ENCODE measurements around the gene SPPL2B. TPM values are rescaled to one million over a fixed set of nuclear protein-coding genes. Genes with fewer than 3 reads are reported as not detected.

The SPPL2B gene
- total RNA-seq, 1 experiment from 2014 or later: 36.5 TPM

DNA sequence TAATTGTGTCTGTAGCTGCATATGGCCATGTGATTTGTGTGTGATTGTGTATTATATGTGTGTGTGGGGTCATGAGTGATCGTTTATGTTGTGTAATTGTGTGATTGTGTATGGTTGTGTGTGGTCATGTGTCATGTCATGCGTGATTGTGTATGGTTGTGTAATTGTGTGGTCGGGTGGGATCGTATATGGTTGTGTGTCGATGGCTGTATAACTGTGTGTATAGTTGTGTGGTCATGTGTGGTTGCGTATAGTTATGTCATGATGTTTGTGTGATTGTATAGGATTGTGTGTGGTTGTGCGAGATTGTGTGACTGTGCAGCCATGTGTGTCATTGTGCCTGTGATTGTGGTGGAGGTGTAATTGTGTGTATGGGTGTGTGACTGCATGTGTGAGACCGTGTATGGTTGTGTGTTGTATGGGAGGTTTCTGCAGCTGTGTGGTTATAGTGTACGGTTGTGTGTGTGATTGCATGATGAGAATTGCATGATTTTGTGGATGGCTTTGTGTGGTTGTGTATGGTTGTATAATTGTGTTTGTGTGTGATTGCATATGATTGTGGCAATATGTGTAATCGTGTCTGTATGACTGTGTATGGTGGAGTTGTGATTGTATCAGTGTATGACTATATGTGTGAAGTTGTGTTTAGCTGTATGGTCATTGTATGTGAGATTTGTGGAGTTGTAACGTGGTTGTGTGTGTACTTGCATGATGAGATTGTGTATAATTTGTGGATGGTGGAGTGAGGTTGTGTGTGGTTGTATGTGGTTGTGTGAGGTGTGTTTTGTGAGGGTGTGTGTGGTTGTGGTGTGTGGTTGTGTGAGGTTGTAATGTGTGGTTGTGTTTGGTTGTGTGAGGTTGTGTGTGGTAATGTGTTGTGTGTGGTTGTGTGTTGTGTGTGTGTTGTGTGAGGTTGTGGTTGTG is 33.8 kb downstream of the SPPL2B start:
- DNase-seq (ENCODE audit: low spot score): no peak
- in situ Hi-C loops (cut with HindIII; ENCODE audit: low sequenced_read_pairs): no loop called here

DNA sequence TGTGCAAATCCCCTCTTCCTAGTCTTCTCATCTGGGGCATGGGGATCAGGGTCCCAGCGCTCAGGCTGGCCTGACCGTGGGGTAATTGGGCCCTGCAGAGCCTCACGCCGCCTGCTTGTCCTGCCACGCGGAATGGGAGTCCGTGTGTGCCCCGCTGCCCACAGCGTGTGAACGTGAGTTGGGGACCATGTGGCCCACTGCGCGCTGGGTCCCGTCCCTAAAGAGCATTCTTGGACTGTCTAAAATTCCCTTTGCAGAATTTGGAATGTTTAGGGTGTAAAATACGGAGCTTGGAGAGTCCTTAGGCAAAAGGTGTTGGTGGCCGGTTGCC is 34.5 kb downstream of the SPPL2B start:
- no peak for DNase-seq (ENCODE audit: low spot score)
- in situ Hi-C loops (cut with HindIII; ENCODE audit: low sequenced_read_pairs): no loop called here

DNA sequence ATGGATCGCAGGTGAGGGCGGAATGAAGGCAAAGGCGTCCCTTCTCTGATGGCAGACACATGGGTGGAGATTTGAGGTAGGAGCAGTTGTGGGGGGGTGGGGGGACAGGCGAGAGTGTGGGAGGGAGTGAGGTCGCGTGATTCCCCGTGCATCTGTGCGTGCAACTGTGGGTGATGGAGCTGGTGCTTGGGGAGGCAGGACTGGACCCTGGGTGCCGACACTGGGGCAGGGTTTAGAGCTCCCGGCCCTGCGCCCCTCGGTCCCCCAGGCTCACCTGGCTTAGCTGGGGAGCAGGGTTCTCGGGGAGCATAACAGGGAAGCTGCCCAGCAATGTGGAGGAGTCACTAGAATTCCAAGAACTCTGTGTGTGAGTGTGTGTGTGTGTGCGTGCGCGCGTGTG is 34.9 kb downstream of the SPPL2B start:
- in situ Hi-C loops (cut with HindIII; ENCODE audit: low sequenced_read_pairs): no loop called here
- DNase-seq (ENCODE audit: low spot score): no peak

DNA sequence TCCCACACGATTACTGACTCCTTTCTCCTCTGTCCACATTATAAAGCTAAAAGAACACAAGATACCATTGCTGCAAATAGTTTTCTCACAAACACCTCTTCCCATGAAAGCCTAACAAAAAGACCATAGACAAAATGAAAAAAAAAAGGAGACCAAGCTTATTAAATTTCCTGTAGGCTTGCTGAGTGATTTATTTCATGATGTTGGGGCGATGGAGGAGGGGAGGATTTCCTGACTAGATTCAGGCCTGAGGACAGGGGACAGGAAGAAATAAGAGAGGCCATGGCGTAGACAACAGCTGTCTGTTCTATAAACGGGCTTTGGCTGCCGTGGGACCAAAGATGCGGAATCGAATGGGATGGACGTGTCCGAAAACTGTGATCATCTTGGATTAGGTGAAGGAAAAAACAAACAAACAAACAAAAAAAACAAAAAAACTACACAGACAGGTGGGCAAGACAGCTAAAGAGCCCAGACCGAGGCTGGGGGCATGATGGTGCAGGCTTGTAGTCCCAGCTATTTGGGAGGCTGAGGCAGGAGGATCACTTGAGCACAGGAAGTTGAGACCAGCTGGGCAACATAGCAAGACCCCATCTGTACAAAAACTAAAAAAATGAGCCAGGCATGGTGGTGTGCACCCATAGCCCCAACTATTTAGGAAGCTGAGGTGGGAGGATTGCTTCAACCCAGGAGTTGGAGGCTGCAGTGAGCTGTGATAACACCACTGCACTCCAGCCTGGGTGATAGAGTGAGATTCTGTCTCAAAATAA is 36.9 kb downstream of the SPPL2B start:
- DNase-seq (ENCODE audit: low spot score): no peak
- in situ Hi-C loops (cut with HindIII; ENCODE audit: low sequenced_read_pairs): no loop called here

DNA sequence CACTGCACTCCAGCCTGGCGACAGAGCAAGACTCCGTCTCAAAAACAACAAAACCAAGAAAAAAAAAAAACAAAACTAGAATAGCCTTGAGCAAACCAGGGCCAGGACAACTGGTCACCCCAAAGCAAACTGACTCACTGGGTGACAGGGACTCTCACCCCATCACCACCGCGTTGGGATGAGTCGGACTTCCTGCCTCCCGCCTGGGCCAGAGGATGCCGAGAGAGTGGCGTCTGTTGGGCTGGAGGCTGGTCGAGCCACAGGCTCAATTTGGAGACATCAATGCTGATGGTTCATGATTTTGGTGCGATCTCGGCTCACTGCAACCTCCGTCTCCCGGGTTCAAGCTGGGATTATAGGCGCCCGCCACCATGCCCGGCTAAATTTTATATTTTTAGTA is 43.2 kb downstream of the SPPL2B start:
- DNase-seq (ENCODE audit: low spot score): no peak
- in situ Hi-C loops (cut with HindIII; ENCODE audit: low sequenced_read_pairs): no loop called here

DNA sequence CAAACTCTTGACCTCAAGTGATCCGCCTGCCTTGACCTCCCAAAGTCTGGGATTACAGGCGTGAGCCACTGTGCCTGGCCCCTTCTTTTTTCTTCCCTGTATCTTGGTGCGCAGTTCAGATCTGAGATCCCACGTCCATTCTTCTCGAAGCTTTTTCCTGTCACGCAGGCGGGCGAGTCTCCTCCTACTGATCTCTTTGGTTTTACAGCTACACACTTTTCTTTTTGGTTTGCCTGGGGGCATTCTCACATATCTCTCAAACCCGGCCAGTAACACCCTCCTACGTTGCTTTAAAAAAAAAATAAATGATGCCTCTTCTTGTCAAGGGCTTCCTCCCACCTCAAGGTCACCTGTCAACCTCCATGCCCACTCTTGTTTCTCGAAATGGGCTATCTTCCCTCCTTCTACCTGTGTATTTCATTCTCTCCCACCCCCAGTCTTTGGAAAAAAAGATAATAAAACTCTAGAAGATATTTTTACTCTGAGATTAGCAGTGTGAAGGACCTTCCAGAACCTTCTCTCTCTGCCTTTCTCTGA is 43.7 kb downstream of the SPPL2B start:
- no peak for DNase-seq (ENCODE audit: low spot score)
- in situ Hi-C loops (cut with HindIII; ENCODE audit: low sequenced_read_pairs): no loop called here

DNA sequence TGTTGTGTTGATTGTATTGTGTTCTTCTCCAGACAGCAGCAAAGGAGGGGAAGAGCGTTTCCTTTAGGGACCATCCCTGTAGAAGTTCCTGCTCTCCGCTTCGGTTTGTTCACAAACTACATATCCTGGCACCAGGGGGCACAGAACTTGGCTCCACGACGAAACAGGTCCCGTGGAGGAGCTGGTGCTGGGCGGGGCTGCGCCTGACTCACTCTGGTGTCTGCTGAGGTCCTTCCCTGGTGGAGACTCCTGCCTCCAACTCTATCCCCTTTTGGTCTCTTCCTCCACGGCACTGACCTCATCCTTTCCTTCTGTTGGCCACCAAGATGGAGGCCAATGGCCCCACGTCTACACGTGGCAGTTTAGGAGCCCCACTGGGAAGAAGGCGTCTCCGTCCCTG is 46.3 kb downstream of the SPPL2B start:
- in situ Hi-C loops (cut with HindIII; ENCODE audit: low sequenced_read_pairs): no loop called here

DNA sequence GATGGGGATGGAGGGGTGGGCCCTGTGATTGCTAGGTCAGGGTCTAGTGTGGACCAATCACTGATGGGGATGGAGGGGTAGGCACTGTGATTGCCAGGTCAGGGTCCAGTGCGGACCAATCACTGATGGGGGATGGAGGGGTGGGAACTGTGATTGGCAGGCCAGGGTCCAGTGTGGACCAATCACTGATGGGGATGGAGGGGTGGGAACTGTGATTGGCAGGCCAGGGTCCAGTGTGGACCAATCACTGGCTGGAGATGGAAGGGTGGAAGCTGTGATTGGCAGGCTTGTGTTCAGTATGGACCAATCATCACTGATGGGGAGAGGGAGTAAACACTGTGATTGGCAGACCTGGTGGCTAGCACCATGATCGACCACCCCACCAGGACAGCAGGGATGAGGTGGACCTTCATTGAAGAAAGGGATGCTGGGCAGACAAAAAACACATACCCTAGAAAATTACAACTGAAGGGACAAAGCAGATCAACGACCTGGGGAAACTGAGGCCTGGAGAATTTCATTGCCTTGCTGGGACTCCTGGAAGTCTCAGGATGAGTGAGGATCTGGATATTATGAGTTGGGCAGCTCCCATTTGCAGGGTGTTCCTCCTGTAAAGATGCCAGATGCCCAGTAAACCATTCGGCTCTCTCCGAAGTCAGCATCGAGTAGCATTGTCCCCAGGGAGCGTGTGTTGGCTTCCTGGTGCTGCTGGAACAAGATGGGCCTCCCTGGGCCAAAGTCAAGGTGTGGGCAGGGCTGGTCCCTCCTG is 47.1 kb downstream of the SPPL2B start:
- no peak for DNase-seq (ENCODE audit: low spot score)
- in situ Hi-C loops (cut with HindIII; ENCODE audit: low sequenced_read_pairs): no loop called here

More for the DNA sequence above, 46.3 kb downstream of the SPPL2B start:
- DNase-seq (ENCODE audit: low spot score): no peak

DNA sequence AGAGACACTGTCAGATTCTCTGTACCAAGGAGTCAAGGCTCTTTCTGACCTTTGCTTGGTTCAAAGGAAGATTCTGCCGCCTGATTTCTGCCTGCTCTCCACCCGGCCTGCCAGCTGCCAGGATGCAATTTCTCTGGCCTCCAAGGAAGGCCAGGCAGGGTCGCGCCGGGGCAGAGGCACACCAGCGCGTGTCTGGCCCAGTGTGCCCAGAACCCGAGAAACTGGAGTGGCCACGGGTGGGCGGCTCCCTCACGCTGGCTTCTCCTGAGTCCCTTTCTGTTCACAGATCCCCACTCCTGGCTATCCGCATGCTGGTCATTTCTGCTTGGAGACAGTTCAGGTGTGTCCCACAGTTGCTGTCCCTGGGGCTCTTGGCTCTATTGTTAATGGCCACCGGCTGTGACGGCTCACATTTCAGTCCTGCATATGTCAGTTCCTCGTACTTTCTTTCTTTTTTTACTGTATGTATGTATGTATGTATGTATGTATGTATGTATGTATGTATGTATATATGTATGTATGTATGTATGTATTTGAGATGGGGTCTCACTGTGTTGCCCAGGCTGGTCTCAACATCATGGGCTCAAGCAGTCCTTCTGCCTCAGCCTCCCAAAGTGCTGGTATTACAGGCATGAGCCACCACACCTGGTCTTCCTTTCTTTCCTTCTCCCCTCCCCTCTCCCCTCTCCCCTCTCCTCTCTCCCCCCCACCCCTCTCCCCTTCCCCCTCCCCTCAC is 48.5 kb downstream of the SPPL2B start:
- in situ Hi-C loops (cut with HindIII; ENCODE audit: low sequenced_read_pairs): no loop called here

DNA sequence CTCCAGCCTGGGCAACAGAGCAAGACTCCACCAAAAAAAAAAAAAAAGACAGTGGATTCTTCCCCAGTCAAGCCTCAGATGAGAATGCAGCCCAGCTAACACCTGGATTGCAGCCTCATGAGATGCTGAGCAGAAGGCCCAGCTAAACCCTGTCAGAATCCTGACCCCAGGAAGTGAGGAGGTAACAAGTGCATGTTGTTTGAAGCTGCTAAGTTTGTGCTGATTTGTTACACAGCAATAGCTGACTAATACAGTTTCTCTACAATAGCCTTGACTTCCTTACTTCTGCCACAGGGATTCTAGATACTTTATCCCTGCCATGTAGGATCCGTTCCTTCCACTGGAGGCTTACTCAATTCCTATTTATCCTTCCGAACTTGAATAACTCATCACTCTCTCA is 52.1 kb downstream of the SPPL2B start:
- in situ Hi-C loops (cut with HindIII; ENCODE audit: low sequenced_read_pairs): no loop called here
- no peak for DNase-seq (ENCODE audit: low spot score)

More for the DNA sequence above, 48.5 kb downstream of the SPPL2B start:
- no peak for DNase-seq (ENCODE audit: low spot score)

DNA sequence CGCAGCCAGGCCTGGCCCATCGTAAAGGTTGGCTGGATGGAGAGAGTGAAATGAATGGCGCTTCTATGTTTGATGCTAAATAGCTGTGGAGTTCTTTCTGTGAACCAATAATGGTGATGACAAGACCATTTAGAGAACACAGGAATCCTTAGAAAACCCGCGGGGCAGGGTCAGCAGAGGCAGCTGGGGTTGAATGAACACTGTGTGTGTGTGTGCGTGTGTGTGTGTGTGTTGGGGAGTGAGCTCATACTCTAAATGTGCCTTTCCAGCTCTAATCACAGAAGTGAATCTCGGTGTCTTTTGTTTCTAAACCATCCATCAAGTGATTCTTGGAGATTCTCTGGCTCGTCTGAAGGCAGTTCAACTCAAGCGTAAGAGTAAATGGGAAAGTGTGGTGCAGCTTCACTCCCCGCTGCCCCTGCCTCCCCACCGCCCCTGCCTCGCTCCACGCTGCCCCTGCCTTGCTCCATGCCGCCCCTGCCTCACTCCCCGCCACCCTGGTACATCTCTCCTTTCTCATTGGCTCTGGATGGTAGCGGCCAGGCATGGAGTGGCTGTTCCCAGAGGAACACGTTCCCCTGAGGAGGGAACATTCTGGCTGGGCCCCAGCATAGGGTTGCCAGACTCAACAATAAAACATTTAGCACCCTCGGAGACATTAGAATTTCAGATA is 52.8 kb downstream of the SPPL2B start:
- in situ Hi-C loops (cut with HindIII; ENCODE audit: low sequenced_read_pairs): no loop called here
- DNase-seq (ENCODE audit: low spot score): peak; percentile 32

DNA sequence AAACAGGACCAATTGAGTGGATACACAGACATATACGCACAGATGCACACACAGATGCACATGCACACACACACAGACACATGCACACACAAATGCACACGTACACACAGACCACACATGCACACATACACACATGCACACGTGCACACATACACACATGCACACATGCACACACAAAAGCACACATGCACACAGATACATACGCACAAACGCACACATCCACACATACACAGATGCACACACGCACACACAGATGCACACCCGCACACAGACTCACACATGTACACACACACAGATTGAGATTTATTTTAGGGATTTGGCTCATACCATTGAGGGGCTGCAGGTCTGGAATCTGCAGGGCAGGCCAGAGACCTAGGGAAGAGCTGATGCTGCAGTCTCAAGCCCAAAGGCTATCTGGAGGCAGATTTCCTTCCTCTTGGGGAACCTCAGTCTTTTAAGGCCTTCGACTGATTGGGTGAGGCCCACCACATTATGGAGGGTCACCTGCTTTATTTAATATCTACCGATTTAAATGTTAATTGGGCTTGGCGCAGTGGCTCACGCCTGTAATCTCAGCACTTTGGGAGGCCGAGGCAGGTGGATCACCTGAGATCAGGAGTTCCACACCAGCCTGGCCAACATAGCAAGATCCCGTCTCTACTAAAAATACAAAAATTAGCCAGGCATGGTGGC is 54.2 kb downstream of the SPPL2B start:
- in situ Hi-C loops (cut with HindIII; ENCODE audit: low sequenced_read_pairs): no loop called here
- no peak for DNase-seq (ENCODE audit: low spot score)

DNA sequence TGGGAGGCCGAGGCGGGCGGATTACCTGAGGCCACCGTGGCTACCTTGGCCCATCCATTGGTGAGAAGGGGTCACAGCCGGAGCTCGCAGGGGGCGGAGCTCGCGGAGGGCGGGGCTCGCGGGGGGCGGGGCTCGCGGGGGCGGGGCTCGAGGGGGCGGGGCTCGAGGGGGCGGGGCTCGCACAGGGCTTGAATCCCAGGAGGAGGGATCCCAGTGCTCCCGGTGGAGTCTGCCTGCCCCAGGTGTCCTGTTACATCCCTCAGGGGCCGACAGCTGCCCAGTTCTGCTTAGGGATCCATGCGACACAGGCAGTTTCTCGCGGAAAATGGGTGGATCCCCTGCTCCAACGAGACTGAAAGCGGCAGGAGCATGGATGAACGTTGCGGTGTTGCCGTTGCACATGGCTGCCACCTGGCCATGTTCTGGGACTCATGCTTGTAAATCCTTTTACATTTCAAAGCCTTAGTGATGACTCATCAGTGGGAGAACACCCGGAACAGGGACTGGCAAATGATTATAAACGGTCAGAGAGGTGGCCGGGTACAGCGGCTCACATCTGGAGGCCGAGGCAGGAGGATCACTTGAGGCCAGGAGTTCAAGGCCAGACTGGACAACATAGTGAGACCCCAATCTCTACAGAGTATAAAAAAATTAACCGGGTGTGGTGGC is 56.7 kb downstream of the SPPL2B start:
- no peak for DNase-seq (ENCODE audit: low spot score)
- in situ Hi-C loops (cut with HindIII; ENCODE audit: low sequenced_read_pairs): no loop called here

DNA sequence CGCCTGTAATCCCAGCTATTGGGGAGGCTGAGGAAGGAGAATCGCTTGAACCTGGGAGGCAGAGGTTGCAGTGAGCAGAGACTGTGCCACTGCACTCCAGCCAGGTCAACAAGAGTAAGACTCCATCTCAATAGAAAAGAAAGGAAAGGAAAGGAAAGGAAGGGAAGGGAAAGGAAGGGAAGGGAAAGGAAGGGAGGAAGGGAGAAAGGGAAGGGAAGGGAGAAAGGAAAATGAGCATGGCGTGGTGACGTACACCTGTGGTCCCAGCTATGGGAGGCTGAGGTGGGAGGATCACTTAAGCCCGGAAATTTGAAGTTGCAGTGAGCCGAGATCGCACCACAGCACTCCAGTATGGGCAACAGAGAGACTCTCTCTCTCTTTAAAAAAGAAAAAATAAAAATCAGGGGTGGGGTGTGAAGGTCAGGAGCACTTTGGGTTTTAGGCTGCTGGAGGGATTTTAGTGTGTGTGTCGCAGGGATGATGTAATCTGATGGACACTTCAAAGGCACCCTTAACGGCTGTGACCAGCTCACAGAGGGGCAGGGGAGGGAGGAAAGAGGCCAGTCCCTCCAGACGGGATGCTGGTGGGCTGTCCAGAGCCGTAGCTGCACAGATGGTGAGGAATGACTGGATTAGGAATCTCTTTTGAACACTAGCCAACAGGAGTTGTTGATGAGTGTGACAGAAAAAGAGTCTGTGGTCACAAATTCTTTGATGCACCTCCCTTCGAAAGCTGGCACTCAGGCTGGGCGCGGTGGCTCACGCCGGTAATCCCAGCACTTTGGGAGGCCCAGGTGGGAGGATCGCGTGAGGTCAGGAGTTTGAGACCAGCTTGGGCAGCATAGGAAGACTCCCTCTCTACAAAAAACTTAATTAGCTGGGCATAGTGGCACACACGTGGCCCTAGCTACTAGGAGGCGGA is 59.1 kb downstream of the SPPL2B start:
- in situ Hi-C loops (cut with HindIII; ENCODE audit: low sequenced_read_pairs): no loop called here
- no peak for DNase-seq (ENCODE audit: low spot score)

DNA sequence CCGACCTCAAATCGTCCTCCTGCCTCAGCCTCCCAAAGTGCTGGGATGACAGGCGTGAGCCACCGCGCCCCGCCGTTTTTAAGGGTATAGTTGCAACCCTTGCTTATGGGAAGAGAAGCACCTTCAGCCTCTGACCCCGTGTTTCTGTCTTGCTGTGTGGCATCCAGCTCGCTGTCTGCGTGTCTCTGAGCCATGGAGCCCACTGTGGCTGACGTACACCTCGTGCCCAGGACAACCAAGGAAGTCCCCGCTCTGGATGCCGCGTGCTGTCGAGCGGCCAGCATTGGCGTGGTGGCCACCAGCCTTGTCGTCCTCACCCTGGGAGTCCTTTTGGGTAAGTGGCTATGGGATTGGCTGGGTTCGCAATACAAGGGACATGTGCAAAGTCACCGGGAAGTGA is 61.1 kb downstream of the SPPL2B start:
- in situ Hi-C loops (cut with HindIII; ENCODE audit: low sequenced_read_pairs): no loop called here
- no peak for DNase-seq (ENCODE audit: low spot score)

DNA sequence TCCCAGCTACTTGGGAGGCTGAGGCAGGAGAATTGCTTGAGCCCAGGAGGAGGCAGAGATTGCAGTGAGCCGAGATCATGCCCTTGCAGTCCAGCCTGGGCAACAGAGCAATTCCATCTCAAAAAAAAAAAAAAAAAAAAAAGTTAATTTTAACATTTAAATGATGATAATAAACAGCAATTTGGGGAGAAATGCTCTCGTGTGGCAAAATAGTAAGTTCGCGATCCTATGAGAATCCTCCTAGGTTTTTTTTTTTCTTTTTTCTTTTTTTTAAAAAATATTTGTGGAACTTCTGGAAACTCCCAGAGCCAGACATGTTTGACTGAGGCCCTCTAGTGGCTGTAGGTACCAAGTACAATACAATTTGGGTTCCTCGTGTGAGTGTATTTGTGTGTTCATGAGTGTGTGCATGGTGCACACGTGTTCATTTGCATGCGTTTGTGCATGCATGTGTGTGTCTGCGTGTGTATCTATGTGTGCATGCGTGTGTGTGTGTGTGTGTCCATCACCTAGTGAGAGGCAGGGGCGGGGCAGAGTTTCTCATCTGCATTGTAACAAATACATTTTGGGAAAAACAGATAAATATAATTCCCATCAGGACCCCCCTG is 62.7 kb downstream of the SPPL2B start:
- in situ Hi-C loops (cut with HindIII; ENCODE audit: low sequenced_read_pairs): no loop called here
- DNase-seq (ENCODE audit: low spot score): peak; percentile 78
